ENCODE data around the gene GDF2.

The GDF2 gene

DNA sequence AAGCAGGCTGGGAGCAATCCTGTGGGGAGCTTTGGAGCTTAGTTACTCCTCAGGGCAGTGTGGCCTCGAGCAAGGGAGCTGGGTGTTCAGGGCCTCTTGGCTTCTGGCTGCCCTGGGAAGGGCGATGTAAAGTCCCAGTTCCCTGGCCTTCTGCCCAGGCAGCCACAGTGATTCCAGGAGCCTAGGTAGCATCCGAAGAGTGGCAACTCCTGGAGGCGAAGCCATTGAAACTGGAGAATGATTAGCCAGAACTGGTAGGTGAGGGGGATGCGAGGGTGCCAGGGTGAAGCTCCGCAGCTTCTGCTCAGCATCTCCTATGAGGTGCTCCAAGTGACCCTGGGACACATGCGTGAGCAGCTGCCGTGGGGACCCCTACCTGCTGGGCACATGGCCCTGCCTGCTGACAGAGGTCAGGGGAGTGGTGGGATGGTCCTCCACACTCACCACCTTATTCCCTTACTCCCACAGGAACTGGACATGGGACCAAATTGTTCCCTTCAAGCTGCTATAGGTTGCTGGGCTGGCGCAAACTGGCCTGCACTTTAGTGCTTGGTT, 7.8 kb upstream of the GDF2 start:
- no peak for DNase-seq

DNA sequence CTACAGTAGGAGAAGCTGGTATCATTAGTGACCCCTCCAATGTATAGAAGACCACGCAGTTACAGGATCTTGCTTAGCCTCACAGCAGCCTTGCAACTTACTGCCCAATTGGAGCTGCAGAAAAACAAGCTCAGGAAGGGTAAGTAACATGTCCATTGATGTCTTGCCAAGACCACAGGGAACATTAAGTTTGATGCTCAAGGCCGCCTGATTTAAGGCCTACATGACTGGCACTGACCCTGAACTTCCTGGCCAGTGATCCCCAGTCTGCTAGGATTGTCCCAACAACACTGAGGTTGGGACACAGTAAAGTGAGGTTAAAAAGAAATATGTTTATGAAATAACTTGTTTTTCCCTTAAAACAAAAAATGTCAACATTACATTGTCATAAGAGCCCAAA, 6.8 kb upstream of the GDF2 start:
- no peak for DNase-seq

DNA sequence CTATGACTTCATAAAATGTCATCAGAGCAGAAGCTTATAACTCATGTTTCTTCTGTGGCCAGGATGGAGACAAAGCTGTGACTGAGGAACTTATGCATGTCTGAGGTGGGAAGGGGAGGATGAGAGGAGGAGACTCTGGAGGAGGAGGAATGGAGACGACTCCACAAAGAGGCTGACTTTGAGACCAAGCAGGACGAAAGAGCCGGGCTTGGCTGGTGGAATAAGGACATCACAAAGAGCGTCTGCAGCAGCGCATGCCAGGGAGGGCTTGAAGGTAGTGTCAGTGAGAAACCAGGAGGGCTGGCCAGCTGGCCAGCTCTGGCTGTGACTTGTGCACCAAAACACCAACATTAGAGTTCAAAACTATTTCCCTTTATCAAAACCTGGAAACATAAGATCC, 6.1 kb upstream of the GDF2 start:
- no peak for DNase-seq

DNA sequence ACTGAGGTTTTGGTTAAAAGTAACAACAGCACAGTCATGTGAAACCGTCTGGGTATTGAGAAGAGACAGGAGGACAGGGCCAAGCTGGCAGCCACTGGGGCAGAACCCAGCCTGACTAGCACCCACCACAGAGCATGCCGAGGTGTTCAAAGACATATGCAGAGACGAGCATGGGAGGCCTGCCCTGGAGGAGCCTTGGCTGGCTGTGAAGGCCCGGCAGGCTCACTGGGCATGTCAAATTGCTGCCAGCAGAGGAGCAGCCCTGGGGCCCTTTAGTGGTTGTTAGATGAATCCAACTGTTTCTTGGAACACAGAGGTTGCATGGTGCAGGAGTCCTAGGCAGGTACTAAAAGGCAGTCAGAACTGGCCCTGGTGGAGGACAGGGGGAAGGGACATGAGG, 5.0 kb upstream of the GDF2 start:
- no peak for DNase-seq

DNA sequence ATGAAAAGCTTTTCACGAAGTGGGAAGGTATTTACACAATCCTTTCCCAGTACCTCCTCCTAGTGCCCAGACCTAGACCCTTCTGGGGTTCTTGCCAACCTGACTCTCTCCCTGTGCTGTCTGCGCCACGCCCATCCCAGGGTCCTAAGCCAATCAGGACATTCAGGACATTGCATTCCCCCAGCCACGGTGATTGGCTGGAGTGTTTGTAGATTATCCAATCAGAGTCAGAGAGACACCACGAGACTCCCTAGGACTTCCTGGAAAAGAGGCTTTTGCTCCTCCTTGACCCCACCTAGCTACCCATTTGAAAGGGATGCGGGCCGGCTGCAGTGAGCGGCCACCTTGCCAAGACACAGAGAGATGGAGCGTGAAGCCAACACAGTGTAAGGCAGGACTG, 3.5 kb upstream of the GDF2 start:
- peak; percentile 14 for DNase-seq

DNA sequence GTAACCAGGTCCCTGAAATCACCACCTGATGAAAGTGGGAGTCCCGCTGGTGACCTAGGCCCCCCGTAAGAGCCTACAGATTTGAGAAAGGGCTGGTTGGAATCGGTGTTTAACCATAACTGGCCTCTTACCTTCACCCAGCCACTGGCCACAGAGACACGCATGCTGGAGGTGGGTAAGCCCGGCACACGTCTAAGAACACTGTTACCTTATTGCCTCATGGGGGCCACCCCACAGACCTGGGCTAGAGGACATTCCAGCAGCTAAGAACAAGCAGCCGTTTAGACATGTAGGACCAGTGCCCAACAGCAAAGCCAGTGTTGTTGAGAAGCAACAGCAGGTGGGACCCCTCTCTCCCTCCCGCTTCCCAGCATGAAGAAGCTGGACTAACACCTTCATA, 2.5 kb upstream of the GDF2 start:
- peak; percentile 12 for DNase-seq

DNA sequence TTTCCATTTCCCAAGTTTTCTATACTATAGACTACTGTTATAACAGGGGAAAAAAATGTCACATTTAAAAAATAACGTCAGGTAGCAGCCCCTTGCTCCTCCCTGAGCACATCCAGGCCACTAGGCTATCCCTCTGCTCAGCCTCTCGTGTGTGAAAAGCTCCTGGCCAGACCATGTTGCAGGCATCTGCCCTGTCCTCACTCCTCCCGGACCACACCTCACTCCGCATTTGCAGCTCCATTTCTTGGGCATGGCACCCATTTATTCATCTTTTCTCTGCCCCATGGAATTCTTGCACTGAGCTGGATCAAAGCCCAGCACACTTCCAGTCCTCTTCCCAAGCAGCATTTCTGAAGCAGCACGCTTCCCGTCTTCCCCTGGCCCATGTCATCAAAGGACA, 1.4 kb upstream of the GDF2 start:
- DNase-seq = no peak

DNA sequence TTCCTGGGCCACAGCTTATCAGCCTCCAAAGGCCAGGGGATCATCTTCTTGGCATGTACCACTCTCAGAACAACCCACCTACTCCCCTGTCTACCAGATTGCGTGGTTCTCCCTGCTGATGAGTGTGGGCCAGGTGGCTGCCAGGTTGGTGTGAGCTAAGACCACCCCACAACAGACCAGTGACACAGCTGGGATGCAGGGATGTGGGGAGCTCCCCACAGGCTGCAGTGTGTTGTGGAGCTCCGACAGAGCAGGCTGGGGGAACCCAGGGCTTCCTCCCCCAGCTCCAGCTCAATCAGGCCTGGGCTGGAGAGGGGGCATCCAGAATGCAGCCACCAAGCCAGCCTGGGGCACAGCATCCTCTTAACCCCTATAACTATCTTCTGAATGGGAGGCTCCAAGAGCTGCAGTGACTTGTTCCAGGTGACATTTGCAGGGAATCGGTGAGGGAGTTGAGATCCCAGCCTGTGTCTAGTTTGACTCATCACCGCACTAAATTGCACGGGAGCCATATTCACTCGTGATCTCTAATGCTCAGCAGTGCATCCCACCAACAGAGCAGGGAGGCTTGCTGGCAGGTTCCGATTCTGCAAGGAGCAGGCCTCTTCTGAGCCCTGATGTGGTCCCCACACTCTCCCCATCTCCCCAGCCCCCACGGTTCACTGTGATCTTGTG, 596 bp upstream of the GDF2 start:
- no peak for DNase-seq

DNA sequence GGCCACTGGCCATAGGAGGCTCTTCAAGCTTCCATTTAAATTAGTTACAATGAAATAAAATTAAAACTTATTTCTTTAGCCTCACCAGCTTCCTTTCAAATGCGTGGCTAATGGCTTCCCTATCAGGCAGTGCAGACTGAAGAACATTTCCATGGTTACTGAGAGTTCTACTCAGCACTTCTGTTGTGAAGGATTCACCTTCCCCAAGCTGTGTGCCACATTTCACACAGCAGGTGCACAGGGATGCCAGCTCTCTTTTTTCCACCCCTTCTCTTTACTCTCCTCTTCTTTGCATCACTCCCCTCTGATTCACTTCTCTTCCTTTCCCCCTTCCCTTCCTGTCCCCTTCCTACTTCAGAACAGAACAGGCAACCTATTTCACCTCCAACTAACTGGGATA, 833 bp downstream of the GDF2 start:
- no peak for DNase-seq

DNA sequence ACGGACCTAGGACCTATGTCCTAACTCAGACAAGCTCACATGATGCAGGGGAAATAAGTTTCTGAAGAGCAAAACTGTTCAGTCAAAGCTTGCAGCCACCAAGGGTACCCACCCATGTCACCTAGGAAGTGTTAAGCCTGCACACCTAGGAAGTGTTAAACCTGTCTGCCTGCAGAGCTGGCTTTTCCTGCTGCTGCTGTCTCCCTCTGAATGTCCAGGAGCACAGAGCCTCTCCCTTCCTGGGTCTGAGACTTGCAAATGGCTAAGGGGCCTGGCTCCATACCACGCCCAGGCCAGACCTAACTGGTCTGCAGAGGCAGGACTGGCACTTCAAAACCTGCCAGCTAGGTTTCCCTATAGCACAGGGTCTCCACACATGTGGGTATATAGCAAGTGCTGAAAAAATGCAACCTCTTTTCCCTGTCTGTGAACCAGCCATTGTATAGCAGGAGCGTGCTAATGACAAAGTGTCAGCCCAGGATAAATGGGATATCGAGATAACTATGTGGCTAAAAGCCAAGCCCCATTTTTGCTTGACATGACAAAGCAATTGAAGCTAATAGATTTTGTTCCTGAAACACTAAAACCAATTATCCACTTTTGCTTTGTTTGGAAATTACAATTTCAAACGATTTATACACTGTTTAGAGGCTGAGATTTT, 1.5 kb downstream of the GDF2 start:
- DNase-seq = no peak

DNA sequence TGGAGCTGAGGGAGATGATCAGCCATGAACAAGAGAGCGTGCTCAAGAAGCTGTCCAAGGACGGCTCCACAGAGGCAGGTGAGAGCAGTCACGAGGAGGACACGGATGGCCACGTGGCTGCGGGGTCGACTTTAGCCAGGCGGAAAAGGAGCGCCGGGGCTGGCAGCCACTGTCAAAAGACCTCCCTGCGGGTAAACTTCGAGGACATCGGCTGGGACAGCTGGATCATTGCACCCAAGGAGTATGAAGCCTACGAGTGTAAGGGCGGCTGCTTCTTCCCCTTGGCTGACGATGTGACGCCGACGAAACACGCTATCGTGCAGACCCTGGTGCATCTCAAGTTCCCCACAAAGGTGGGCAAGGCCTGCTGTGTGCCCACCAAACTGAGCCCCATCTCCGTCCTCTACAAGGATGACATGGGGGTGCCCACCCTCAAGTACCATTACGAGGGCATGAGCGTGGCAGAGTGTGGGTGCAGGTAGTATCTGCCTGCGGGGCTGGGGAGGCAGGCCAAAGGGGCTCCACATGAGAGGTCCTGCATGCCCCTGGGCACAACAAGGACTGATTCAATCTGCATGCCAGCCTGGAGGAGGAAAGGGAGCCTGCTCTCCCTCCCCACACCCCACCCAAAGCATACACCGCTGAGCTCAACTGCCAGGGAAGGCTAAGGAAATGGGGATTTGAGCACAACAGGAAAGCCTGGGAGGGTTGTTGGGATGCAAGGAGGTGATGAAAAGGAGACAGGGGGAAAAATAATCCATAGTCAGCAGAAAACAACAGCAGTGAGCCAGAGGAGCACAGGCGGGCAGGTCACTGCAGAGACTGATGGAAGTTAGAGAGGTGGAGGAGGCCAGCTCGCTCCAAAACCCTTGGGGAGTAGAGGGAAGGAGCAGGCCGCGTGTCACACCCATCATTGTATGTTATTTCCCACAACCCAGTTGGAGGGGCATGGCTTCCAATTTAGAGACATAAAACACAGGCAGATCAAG, 3.3 kb downstream of the GDF2 start:
- DNase-seq = no peak

DNA sequence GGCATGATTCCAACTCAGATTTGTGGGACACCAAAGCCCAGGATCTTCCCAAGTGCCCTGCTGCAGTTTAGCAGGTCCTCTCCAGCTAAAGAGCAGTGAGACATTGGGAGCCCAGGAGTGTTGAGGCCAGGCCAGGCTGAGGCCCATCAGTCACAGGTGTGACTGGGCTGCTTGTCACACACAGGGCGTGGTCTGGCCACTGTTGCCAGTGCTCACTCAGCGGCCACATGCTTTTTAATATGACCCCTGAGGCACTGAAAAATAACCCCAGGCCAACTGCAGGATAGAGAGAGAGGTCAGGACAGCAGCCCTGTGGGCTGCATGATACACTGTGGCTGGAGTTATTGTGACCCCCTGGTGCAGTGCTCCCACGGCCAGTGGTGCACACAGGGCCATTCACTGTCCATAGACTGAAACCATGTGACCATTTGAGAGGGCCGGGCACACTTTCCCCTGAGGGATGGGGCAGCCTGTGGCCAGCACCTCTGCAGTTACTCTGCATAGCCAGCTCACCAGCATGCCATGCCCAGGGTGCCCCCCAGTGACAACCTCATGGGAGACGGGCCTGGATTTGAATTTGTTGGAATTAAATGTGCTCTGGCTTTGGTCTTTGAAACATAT, 4.2 kb downstream of the GDF2 start:
- DNase-seq = no peak

DNA sequence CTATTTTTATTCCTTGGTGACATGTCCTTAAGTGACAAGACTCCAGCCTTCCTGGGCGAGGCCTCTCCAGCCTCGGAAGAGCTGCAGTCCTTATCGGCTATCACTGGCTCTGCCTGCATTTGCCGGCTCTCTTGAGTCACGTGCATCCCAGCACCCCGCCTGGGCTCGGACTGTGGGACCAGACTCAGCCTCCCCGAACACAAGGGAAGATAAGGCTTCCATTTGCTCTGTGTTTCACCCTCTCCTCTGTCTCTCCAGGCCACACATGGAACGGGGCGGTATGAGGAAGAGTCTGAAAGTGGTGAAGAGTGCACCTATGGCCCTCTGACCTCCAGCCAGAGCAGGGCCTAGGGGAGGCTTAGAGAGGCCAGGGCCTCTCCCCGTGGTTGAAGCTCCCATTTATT, 4.7 kb downstream of the GDF2 start:
- DNase-seq = no peak

DNA sequence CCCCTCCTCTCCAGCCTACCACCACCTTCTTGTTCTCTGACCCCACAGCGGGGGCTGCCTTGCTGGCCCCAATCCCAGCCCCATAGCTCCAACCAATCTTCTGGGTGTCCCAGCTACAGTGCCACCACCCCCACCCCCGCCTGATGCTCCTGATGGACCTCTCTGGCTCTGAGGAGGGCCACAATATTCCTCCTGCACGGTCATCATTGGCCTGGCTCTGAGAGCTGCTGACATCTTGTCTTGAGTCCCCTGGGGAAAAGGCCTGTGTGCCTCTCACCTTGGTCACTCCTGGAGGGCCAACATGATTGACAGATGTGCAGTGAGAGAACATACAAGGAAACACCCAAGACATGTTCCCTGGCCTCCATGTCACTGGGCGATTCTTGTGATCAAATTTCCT, 7.6 kb downstream of the GDF2 start:
- DNase-seq = no peak

DNA sequence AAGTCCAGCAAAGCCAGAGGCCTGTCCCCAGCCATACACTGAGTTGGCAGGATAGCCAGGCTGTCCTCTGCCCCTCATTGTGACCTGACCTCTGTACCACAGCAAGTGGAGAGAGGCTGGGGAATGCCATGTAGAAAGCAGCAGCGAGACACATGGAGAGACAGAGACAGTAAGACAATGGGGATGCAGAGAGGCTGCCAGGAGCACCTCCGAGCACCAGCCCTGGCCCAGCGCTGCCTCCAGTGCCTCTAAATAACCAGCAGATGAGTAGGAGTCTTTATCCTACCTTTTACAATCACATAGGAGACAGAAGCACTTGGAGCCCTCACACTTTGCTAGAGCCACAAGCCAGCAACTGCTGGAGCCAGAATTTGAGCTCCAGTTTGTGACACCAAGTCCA, 8.1 kb downstream of the GDF2 start:
- no peak for DNase-seq

DNA sequence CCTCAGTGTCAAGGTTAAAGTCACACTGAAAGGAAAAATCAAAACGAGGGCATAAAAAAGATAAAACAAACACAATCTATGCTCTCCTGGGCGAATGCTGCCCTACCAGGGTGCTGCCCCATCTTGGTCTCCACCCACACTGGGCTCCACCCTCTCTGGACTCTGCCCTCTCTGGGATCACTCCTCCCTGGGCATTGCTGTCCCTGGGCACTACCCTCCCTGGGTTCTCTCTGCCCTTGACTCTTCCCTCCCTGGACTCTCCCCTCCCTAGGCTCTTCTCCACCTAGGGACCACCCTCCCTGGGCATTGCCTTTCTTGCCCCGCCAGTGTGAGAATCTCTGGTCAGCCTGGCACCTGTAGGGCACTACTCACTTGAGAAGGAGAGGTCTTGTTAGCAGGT, 8.6 kb downstream of the GDF2 start:
- DNase-seq = no peak

DNA sequence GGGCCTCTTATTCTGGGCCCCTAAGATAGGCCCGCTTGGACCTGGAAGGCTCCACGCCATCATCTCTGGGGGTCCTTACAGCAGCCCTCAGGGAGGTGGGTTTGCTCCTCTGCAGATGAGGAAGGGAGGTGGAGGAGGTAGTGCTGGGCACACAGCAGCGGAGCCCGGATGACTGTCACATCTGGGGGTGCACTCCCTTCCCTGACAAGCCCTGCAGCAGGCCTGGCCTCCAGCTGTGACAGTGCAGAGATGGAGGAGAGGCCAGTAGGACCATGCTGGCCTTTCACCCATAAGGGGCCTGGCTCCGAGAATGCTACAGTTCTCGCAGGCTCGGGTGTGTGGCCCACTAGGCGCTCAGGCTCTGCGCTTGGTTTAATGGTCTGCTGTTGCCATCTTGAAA, 9.2 kb downstream of the GDF2 start:
- DNase-seq = no peak

DNA sequence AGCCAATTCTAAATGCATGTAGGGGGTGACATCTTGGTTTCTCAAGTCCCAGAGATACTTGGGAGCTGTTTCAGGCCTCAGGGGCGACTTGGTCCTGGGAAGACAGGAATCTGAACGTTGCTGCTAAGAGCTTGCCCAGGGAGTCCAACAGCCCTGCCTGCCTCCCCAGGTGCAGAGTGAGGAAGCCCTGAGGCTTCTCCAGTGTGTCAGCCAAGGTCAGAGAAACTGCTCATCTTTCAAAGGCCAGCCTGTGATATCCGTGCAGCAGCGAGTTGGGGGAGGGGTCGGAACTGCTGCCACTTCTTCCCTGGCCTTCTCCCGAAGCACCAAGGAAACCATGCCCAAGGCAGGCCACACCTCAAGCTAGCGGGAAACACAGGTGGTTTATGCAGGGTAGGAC, 9.7 kb downstream of the GDF2 start:
- DNase-seq = no peak

DNA sequence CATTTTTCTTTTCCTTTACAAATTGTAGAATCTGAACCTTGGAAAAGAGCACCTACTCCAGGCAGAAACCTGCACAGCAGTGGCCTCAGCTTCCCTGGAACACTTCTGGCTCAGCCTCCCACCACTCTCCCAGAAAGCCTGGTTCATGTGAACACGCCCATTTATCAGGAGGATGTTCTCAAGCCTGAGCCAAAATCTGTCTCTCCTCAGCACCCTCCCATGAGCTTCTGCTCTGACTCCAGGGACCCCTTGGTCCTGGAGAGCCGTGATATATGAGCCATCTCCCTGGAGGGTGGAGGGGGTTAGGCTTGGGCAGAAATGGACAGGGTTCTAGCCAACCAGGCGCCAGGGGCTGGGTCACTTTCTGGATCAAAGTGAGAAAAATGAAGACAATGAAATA, 10.1 kb downstream of the GDF2 start:
- DNase-seq = no peak

DNA sequence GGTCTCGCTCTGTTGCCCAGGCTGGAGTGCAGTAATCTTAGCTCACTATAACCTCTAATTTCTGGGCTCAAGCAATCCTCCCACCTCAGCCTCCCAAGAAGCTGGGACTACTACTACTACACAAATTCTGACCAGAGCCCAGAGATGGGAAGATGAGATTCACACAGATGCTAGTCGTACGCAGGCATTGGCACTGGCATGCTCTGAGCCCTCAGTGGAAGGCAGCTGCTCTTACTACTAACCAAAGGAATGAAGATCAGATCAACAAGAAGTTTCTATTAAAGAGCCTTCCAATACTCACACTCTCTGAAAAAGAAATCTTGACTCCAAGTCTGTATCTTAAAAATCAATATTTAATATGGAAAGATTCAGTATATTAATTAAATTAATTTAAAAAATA, 10.7 kb downstream of the GDF2 start:
- DNase-seq = no peak

DNA sequence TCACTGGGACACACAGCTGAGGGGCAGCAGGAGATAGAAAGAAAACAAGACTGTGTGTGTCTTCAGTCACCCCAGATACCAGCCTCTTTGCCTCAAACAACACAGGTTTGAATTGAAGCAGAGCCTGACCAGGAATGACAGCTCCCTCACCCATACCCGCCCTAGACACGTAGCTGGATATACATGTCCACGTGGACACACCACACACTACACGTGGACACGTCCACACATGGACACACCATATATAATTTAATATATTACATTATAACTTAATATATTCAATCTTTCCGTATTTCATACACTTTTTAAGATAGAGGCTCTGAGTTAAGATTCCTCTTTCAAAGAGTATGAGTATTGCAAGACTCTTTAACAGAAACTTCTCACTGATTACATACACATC, 11.3 kb downstream of the GDF2 start:
- no peak for DNase-seq

DNA sequence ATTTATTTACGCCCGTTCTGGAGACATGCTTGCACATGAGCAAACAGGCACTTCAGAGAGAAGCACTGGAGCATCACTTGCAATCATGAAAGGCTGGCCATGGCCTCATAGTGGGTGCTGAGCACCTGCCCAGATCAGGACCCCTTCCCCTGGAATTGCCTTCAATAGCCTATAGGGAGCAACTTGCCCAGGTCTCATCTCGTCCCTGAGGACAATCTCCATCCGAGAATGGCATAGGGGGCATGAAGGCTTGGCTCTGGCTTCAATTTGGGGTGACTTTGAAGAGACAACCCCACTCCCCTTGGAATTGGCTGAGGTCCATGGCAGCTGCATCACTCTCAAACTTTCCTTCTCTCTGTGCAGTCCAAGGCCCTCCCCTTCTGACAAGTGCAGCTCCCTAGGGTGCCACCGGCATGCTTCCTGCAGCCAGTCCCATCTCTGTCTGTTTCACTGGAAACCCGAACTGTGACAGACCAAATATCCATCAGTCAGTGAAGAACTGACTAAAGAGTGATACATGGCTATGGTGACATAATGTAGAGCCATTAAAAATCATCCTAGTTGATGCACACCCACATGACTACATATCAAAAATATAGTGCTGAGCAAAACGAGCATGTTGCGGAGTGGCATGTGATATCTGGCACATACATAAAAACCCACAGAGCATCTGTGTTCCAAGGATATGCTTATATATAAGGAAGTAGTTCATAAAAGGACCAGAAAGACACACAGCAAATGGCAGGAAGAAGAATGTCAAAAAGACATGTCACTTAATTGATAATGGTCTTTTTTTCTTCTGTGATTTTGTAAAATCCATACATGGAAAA, 12.4 kb downstream of the GDF2 start:
- no peak for DNase-seq
